T-helper 1 cell treated with Interleukin-12 subunit alpha and Interleukin-12 subunit beta and Interleukin-4 antibody, amounts not matched to agents 30 μg/mL and 1 μg/mL, for 36 hours (primary cell): ENCODE measurements around the gene SLC6A13.

Experiments used
- H3K27ac Mint-ChIP-seq: one replicate; pipeline ENCODE4 v1.8.0; 2021; ENCODE audit warnings: mild to moderate bottlenecking, mixed read lengths
- H3K27me3 Mint-ChIP-seq: one replicate; pipeline ENCODE4 v1.8.0; 2021; ENCODE audit warnings: low read depth, mixed read lengths
- H3K36me3 Mint-ChIP-seq: one replicate; pipeline ENCODE4 v1.8.0; 2021; ENCODE audit warnings: low read depth, mixed read lengths
- H3K4me1 Mint-ChIP-seq: one replicate; pipeline ENCODE4 v1.8.0; 2021; ENCODE audit warnings: low read depth, mixed read lengths
- H3K4me3 Mint-ChIP-seq: one replicate; pipeline ENCODE4 v1.8.0; 2021; ENCODE audit warnings: mild to moderate bottlenecking, moderate library complexity, mixed read lengths
- H3K9me3 Mint-ChIP-seq: one replicate; pipeline ENCODE4 v1.8.0; 2021; ENCODE audit warnings: mixed read lengths

The SLC6A13 gene

DNA sequence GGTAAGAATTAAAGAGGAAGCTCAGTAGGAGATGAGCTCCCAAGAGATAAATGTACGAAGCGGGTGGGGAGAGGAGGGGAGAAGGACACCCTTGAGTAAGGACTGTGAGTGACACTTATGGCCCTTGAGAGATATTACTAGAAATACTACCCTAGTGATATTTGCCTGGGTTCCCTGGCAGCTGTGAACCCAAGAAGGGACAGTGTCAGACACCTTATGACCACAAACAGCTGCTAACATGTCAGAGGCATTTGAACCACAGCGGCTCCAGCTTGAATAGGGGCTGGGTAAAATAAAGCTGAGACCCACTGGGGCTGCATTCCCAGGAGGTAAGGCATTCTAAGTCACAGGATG, 29.0 kb downstream of the SLC6A13 start:
- no peaks in the 10 kb centered on the region for H3K4me1 Mint-ChIP-seq
- peaks cover 18% of the 10 kb centered on the region for H3K9me3 Mint-ChIP-seq
- H3K27ac Mint-ChIP-seq = no peak overlapping the region
- no peaks in the 10 kb centered on the region for H3K36me3 Mint-ChIP-seq
- H3K4me3 Mint-ChIP-seq = no peak overlapping the region
- H3K27me3 Mint-ChIP-seq = no peaks in the 10 kb centered on the region

DNA sequence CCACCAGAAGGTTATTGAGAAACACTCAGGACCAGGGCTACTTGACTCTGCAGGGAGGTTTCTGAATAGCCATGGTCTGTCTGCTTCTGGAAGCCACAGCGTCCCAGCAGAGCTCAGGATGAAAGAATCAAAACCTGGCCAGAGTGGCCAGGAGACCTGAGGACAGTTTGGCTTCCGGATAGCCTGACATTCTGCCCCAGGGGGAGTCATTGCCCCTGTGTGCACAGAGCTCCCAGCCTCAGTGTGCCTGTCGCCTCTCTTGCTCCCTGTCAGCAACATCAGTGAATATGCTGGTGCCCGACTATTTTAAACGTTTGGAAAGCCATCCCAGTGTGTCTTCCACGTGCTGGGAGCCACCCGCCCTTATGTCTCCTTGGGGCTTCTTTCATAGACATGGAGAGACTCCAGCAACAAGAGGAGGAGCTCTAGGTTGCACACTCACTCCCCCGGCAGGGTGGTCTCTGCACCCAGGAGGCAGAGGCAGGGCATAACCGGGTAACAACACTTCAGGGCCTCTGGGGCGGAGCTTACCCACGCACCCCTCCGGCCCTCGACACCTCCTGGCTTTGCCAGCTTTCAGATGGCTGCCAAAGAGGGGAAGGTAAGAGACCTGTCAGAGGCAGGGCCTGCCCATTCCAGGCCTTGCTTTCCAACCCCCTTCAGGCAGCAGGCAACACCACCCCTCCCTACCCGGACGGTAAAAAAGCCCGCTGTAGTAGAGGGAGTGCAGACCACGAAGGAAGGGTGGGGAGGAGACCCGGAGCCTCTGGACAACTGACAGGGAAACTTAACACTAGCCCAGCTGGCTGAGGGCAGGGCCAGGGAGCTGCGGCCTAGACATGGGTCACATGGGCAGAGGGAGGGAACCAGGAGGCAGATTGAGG, 29.7 kb downstream of the SLC6A13 start:
- H3K4me3 Mint-ChIP-seq = no peak overlapping the region
- no peaks in the 10 kb centered on the region for H3K4me1 Mint-ChIP-seq
- H3K9me3 Mint-ChIP-seq = peaks cover 18% of the 10 kb centered on the region
- no peak overlapping the region for H3K27ac Mint-ChIP-seq
- no peaks in the 10 kb centered on the region for H3K36me3 Mint-ChIP-seq
- H3K27me3 Mint-ChIP-seq = no peaks in the 10 kb centered on the region

DNA sequence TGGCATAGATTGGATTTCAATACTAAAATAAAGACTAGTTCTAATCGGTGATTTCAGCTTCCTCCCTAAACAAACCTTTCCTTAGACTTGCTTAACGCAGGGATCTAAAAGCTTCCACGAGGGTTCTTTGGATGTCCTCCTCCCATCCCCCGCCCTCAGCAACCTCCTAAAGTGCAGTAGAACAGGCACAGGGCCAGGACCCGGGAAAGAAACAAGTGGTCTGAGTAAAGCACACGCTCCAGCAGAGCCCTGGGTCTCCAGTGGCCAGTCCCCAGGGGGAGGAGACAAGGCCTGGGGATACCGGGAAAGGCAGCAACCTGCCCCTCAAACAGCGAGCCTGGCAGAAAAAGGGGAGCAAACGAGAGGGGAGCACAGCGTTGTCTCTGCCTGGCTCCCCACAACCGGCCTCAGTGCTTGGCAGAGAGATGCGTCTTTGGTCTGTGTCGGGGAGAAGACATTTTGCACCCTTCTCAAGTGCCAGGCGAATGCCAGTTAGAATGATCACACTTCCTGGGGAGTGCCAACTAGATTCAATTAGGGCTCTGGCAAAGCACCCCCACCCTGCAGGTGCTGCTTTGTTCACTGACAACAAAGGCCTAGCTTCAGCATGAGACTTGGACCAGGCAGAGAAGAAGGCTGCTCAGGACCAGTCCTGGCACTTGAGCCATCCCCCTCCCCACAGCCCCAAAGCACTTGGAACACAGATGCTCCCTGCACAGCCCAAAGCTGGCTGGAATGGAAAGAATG, 31.5 kb downstream of the SLC6A13 start:
- no peak overlapping the region for H3K27ac Mint-ChIP-seq
- no peaks in the 10 kb centered on the region for H3K27me3 Mint-ChIP-seq
- no peak overlapping the region for H3K4me3 Mint-ChIP-seq
- no peaks in the 10 kb centered on the region for H3K4me1 Mint-ChIP-seq
- H3K9me3 Mint-ChIP-seq = peaks cover 12% of the 10 kb centered on the region
- H3K36me3 Mint-ChIP-seq = no peaks in the 10 kb centered on the region

DNA sequence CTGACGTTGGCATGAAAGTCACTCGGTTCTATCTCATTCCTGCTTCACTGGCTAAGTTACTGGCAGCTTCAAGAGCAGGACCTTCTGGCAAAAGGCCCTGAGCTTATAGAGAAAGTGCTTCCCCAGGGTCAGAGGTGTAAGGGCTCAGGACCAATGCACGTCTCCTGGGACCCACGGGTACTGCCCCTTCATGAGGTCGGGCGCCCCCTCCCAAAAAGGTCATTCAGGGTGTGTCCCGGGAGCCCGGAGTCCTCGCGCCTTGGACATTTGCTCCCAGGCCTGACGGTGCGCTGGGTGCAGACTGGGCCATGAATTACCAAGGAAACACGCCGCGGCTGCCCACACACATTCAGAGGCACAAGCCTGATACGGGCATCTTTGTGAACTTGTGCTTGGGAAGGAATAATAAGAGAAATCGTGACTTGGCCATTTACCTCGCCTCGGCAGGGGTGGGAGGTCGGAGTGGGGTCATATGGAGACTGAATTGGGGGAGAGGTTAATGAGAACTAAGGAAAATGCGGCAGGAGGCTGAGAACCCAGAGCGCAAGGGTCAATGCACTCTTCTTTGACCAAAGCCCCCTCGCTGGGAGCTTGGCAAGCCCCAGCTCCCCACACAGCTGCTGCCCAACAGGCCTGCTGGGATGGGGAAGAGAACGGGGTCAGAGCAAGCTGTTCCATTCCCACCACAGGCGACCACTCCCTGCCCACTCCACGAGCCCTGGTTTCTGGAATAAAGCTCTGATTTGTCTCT, 33.0 kb downstream of the SLC6A13 start:
- Mint-ChIP-seq H3K36me3 (no peaks in the 10 kb centered on the region), H3K4me3 (no peak overlapping the region), H3K4me1 (no peaks in the 10 kb centered on the region), H3K27ac (no peak overlapping the region), H3K9me3 (no peaks in the 10 kb centered on the region), H3K27me3 (no peaks in the 10 kb centered on the region)

DNA sequence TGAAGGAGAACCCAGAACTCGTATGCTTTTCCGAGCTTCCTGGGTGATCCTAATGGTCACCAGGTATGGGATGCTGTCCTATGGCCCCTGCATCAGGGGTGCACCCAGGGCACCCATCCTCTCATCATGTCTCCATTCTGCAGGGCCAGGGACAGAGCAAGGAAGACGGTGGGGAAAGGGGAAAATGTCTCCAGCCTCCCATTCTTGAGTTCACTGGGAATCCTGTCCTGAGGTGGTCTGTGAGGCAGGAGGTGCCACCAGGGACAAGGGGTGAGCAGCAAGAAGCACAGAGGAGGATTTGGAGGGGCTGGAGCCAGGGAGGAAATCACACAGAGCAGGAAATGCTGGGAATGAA, 33.8 kb downstream of the SLC6A13 start:
- H3K27ac Mint-ChIP-seq = no peak overlapping the region
- H3K4me1 Mint-ChIP-seq = no peaks in the 10 kb centered on the region
- no peaks in the 10 kb centered on the region for H3K36me3 Mint-ChIP-seq
- no peaks in the 10 kb centered on the region for H3K27me3 Mint-ChIP-seq
- no peaks in the 10 kb centered on the region for H3K9me3 Mint-ChIP-seq
- H3K4me3 Mint-ChIP-seq = no peak overlapping the region

DNA sequence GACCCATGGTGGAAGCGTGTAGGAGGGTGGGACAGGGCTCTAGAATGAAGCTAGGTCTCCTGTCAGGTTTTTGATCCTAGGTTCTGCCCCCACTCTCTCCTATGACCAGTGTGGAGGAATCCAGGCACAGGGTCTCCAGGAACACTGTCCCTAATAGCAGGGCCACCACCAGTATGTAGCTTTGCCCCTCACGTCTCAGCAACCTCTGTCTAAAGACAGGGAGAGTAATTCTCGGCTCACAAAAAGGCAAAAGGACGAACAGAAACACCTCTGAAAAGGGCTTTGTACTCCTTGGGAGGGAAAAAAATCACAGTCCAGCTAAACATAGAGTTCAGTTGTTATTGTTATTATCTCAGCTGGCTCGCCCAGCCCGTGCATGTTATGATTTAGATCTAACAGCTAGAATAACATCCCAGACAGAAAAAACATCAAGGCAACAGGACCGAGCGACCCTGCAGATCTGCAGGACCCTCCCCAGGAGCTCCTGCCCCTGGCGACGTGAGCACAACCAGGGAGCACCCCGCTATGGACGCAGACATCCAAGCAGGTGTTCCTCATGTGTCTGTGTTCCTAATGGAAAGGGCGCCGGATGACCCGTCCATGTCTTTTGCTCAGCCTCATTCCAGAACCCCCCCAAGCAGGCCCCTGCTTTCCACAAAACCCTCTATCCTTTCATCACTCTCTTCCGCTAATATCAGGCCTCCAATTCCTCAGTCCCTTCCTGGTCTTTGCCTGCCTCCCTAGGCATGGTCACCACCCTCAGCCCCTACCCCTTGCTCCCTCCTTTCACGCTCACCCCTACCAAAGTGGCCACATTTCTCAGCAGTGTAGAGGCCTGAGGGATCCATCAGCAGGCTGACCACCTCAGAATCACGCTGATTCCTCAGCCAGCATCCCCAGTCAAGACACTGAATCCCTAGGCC, 34.5 kb downstream of the SLC6A13 start:
- H3K27me3 Mint-ChIP-seq = no peaks in the 10 kb centered on the region
- no peaks in the 10 kb centered on the region for H3K4me1 Mint-ChIP-seq
- H3K36me3 Mint-ChIP-seq = no peaks in the 10 kb centered on the region
- H3K27ac Mint-ChIP-seq = no peak overlapping the region
- H3K9me3 Mint-ChIP-seq = no peaks in the 10 kb centered on the region
- H3K4me3 Mint-ChIP-seq = no peak overlapping the region

DNA sequence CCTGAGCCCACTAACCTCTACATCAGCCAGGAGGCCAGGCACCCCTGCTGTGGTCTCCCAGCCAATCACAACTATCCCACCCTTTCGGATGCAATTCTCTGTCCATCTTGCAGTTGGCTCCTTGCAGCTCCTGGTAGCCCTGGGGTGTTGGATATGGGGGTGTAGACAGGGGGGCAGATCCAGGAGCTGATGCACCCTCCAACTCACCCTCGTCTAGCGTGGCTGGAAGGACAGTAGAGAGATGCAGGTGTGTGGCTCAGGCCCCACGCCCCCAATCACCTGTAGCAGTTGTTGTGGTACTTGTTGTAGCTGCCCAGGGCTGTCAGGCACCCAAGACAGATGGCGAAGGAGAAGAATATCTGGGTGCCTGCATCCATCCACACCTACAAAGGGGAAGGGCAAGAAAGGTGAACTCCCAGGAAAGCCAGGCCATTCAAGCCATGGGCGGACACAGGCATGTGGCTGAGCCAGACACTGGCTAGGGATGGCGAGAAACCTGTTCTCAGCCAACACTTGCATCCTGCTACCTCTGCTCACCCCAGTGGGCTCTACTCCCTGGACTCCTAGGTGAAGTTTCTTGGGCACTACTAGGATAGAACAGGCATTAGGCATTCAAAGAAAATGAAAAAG, 35.2 kb downstream of the SLC6A13 start:
- no peaks in the 10 kb centered on the region for H3K36me3 Mint-ChIP-seq
- H3K4me3 Mint-ChIP-seq = no peak overlapping the region
- H3K4me1 Mint-ChIP-seq = no peaks in the 10 kb centered on the region
- no peak overlapping the region for H3K27ac Mint-ChIP-seq
- H3K9me3 Mint-ChIP-seq = no peaks in the 10 kb centered on the region
- H3K27me3 Mint-ChIP-seq = no peaks in the 10 kb centered on the region

DNA sequence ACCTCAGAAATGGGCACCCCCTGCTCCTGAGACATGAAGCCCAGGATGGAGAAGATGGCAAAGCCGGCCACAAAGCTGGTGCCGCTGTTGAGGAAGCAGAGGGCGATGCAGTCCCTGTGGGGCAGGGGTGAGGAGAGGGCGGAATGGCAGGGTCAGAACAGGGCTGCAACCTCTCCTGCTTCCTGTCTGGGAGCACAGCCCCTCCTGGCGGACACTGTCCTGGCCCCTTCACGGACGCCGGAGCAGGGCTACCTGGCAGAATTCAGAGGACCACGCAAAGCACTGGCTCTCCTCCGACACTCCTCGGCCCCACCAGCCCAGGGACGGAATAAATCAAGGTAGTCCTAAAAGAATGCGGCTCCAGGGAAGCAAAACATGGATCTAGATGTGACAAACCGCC, 36.2 kb downstream of the SLC6A13 start:
- Mint-ChIP-seq H3K27ac (no peak overlapping the region), H3K9me3 (no peaks in the 10 kb centered on the region)

DNA sequence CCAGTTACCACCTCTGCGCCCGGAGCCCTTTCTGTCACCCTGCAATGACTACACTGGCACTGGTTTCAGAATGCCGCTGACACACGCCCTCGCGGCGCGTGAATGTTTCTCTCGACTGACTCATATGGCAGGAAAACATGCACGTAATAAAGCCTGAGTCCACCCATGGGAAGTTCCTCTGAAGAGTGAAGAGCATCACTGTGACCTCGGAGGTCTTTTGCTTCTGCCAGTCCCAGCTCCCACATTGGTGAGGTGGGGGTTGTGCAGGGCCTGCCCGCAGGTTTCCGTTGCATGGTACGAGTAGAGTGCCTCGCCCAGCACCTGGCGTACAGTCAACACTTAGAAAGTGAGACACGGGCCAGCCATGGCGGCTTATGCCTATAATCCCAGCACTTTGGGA, 37.6 kb downstream of the SLC6A13 start:
- Mint-ChIP-seq H3K9me3 (no peaks in the 10 kb centered on the region), H3K27ac (no peak overlapping the region), H3K36me3 (no peaks in the 10 kb centered on the region), H3K27me3 (no peaks in the 10 kb centered on the region), H3K4me1 (no peaks in the 10 kb centered on the region), H3K4me3 (no peak overlapping the region)

More for the DNA sequence above, 36.2 kb downstream of the SLC6A13 start:
- Mint-ChIP-seq H3K27me3 (no peaks in the 10 kb centered on the region), H3K36me3 (no peaks in the 10 kb centered on the region), H3K4me3 (no peak overlapping the region), H3K4me1 (no peaks in the 10 kb centered on the region)

DNA sequence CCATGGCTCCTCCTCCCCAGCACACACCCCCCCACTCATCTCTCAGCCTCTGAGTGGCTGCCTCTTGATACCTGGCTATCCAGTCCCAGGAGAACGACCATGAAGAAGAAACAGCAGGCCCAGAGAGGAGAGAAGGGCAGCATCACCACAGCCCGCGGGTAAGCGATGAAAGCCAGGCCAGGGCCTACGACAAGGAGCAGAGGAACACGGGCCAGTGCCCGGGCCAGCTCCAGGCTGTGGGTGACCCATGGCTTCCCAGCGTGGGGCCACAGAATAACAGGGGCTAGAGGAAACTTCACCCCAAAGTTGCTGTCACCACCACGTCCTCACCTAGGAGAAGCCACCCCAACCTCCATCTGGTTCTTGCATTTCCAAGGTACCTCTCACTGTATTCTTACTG, 38.3 kb downstream of the SLC6A13 start:
- no peaks in the 10 kb centered on the region for H3K27me3 Mint-ChIP-seq
- H3K9me3 Mint-ChIP-seq = no peaks in the 10 kb centered on the region
- no peak overlapping the region for H3K4me3 Mint-ChIP-seq
- no peaks in the 10 kb centered on the region for H3K36me3 Mint-ChIP-seq
- no peaks in the 10 kb centered on the region for H3K4me1 Mint-ChIP-seq
- H3K27ac Mint-ChIP-seq = no peak overlapping the region

DNA sequence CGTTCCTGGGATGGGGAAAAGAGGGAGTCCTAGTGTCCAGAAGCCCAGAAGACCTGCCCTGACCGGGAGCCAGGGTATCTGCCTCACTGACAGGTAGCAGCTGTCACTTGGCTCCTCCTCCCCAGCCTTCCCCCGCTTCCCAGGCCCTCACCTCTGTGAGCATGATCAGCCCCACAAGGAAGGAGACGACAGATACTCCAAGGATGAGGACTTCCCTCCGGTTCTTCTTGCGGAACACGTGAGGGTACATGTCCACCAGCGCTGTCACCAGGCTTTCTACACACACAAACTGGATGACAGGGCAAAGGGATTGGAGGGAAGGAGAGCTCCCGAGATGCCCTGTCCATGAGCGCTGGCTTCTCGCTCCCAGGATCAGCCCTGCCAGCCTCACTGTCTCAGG, 38.8 kb downstream of the SLC6A13 start:
- H3K36me3 Mint-ChIP-seq = no peaks in the 10 kb centered on the region
- H3K27ac Mint-ChIP-seq = no peak overlapping the region
- H3K9me3 Mint-ChIP-seq = no peaks in the 10 kb centered on the region
- H3K4me3 Mint-ChIP-seq = no peak overlapping the region
- no peaks in the 10 kb centered on the region for H3K27me3 Mint-ChIP-seq
- H3K4me1 Mint-ChIP-seq = no peaks in the 10 kb centered on the region

DNA sequence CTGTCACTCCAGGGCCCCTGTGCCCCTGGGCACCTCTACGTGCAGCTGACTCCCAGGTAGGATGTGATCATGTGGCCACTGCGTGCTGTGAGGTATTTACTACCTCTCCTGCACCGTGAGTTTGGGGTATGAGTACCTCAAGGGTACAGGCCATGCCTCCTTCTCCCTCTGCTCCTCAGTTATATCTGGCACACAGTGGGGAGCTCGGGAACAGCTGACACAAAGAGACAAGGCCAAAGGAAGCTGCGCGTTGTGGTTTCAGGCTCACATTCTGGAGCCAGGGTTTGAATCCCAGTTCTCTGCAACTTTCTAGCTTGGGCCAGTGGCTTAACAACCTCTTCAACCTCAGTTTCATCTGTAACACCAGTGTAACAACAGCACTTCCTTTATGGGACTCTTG, 40.9 kb downstream of the SLC6A13 start:
- Mint-ChIP-seq H3K9me3 (no peaks in the 10 kb centered on the region), H3K4me3 (no peak overlapping the region), H3K27ac (no peak overlapping the region), H3K36me3 (no peaks in the 10 kb centered on the region), H3K27me3 (peaks cover 3% of the 10 kb centered on the region), H3K4me1 (no peaks in the 10 kb centered on the region)

DNA sequence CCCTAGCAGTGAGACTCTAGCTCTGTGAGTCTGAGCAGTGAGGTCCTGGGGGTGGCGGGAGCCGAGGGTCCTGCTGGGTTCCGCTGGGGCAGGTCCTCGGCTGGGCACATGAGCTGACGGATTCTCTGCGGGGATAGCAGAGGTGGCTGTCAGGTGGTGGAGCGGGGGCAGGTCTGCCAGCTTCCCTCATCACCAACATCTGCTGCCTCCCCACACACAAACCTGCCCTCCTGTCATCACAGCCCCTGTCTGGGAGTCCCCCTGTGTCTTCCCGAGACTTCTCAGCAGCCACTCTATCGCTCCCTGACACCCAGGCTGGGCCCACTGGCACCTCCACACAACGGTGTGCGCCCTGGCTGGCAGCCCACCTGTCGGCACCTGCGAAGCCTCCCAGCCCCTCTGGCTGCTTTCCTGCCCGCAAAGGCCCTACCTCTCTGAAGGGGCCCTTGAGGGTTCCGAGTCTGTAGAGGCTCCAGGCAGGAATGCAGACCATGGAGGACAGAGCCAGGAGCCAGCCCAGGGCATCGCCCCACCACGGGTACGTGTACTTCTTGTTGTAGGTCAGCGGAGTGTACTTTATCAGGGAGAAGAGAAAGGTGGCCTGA, 41.6 kb downstream of the SLC6A13 start:
- Mint-ChIP-seq H3K36me3 (no peaks in the 10 kb centered on the region), H3K27me3 (peaks cover 3% of the 10 kb centered on the region), H3K27ac (no peak overlapping the region), H3K4me3 (no peak overlapping the region), H3K9me3 (no peaks in the 10 kb centered on the region), H3K4me1 (no peaks in the 10 kb centered on the region)
